Neural cell (in vitro differentiated cells): Measurements from ENCODE around the gene BMP7.

Experiments
- CTCF ChIP-seq: fragments of 450-650 bp; IDR thresholded peaks from 2 replicates; pipeline ENCODE4 v1.5.1; 2014; ENCODE audit warnings: antibody characterized with exemption, mild to moderate bottlenecking, moderate library complexity; ENCODE audit not compliant: poor library complexity, severe bottlenecking
- RAD21 ChIP-seq: fragments of 450-650 bp; conservative IDR thresholded peaks from 2 replicates; pipeline ENCODE4 v1.6.1; 2014; ENCODE audit warnings: antibody characterized with exemption, mild to moderate bottlenecking, moderate library complexity
- TAF1 ChIP-seq: IDR thresholded peaks from 2 replicates; pipeline ENCODE4 v1.6.1; 2012; ENCODE audit warnings: low read depth
- TF ChIP-seq, protein P1 (sequence below): IDR thresholded peaks from 2 replicates; pipeline ENCODE4 v1.6.1; 2012; ENCODE audit warnings: borderline replicate concordance

DNA sequence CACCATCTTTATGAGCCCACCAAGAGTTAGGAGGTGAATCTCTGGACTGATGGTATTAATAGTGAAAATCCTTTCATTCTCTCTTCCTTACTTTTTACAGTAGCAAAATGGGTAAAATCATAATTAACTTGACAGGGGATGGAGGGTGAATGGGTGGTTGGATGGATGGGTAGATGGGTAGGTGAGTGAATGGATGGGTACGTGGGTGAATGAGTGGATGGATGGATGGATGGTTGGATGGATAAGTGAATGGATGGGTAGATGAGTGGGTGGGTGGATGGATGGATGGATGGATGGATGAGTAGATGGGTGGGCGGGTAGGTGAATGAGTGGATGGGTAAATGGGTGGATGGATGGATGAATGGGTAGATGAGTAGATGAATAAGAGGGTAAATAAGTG is 63.2 kb downstream of the BMP7 start:
- TF ChIP-seq, protein P1, sequence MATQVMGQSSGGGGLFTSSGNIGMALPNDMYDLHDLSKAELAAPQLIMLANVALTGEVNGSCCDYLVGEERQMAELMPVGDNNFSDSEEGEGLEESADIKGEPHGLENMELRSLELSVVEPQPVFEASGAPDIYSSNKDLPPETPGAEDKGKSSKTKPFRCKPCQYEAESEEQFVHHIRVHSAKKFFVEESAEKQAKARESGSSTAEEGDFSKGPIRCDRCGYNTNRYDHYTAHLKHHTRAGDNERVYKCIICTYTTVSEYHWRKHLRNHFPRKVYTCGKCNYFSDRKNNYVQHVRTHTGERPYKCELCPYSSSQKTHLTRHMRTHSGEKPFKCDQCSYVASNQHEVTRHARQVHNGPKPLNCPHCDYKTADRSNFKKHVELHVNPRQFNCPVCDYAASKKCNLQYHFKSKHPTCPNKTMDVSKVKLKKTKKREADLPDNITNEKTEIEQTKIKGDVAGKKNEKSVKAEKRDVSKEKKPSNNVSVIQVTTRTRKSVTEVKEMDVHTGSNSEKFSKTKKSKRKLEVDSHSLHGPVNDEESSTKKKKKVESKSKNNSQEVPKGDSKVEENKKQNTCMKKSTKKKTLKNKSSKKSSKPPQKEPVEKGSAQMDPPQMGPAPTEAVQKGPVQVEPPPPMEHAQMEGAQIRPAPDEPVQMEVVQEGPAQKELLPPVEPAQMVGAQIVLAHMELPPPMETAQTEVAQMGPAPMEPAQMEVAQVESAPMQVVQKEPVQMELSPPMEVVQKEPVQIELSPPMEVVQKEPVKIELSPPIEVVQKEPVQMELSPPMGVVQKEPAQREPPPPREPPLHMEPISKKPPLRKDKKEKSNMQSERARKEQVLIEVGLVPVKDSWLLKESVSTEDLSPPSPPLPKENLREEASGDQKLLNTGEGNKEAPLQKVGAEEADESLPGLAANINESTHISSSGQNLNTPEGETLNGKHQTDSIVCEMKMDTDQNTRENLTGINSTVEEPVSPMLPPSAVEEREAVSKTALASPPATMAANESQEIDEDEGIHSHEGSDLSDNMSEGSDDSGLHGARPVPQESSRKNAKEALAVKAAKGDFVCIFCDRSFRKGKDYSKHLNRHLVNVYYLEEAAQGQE = no peak
- TF ChIP-seq CTCF (no peak), TAF1 (no peak), RAD21 (no peak)
